SU-DHL-6 (cell line): ENCODE results near the gene UPK1B.
A peak's percentile ranks its signal among the peaks of the same experiment; 100 is the strongest.

Experiments
- H2AFZ ChIP-seq: fragments of 200-600 bp; sonication (generic); 2 replicates; pipeline ENCODE4 v1.6.1; 2014; ENCODE audit warnings: low read depth, mild to moderate bottlenecking, moderate library complexity, mixed read lengths, antibody characterized with exemption, low read length; ENCODE audit not compliant: severe bottlenecking
- H3F3A ChIP-seq: fragments of 200-600 bp; shearing (Covaris generic); 2 replicates; pipeline ENCODE4 v1.6.0; 2016; ENCODE audit warnings: antibody characterized with exemption, mild to moderate bottlenecking; ENCODE audit not compliant: insufficient read depth
- H3K27ac ChIP-seq: fragments of 200-600 bp; sonication (generic); 2 replicates; pipeline ENCODE4 v1.5.1; 2016; ENCODE audit warnings: low read depth, mild to moderate bottlenecking, low read length, moderate library complexity, mixed read lengths
- H3K27me3 ChIP-seq: fragments of 200-600 bp; sonication (generic), shearing (Covaris generic); 2 replicates; pipeline ENCODE4 v1.6.0; 2014; ENCODE audit warnings: mild to moderate bottlenecking, low read length
- H3K36me3 ChIP-seq: fragments of 200-600 bp; sonication (generic); 2 replicates; pipeline ENCODE4 v1.6.1; 2014; ENCODE audit warnings: mild to moderate bottlenecking, low read length, mixed read lengths
- H3K4me2 ChIP-seq: fragments of 300-600, 200-600 bp; shearing (Covaris generic), sonication (generic); 2 replicates; pipeline ENCODE4 v1.6.0; 2014; ENCODE audit warnings: low read length, low read depth, mild to moderate bottlenecking; ENCODE audit not compliant: poor library complexity, severe bottlenecking
- H3K4me3 ChIP-seq: fragments of 200-600 bp; sonication (generic); 2 replicates; pipeline ENCODE4 v1.5.1; 2014; ENCODE audit warnings: antibody characterized with exemption, low read length, mild to moderate bottlenecking, mixed read lengths; ENCODE audit not compliant: insufficient read depth, poor library complexity, severe bottlenecking
- H3K79me2 ChIP-seq: fragments of 200-600 bp; sonication (generic); 2 replicates; pipeline ENCODE4 v1.6.1; 2014; ENCODE audit warnings: mild to moderate bottlenecking, low read length, moderate library complexity; ENCODE audit not compliant: insufficient read depth
- H3K9ac ChIP-seq: fragments of 200-600 bp; sonication (generic); 2 replicates; pipeline ENCODE4 v1.7.0; 2014; ENCODE audit warnings: mild to moderate bottlenecking, low read length
- H3K9me2 ChIP-seq: fragments of 200-600 bp; sonication (generic); replicated peaks from 2 replicates; pipeline ENCODE4 v1.6.1; 2014; ENCODE audit warnings: low read length; ENCODE audit not compliant: insufficient read depth
- H3K9me3 ChIP-seq: fragments of 200-600 bp; sonication (generic); 2 replicates; pipeline ENCODE4 v1.6.1; 2014; ENCODE audit warnings: low read length, mixed read lengths; ENCODE audit not compliant: insufficient read depth
- H4K20me1 ChIP-seq: fragments of 200-600 bp; sonication (generic); 2 replicates; pipeline ENCODE4 v1.6.1; 2014; ENCODE audit warnings: low read depth, mild to moderate bottlenecking, antibody characterized with exemption, low read length, moderate library complexity, mixed read lengths
- EZH2phosphoT487 ChIP-seq: fragments of 200-600 bp; sonication (generic), shearing (Covaris generic); conservative IDR thresholded peaks from 2 replicates; pipeline ENCODE4 v1.6.1; 2018; ENCODE audit warnings: mild to moderate bottlenecking, antibody characterized with exemption, low read length, moderate library complexity, mixed read lengths
- TF ChIP-seq, protein P1 (sequence below): fragments of 200-600 bp; sonication (generic); IDR thresholded peaks from one replicate; pipeline ENCODE4 v1.5.1; 2017; ENCODE audit warnings: antibody characterized with exemption, mild to moderate bottlenecking, low read length, moderate library complexity; ENCODE audit not compliant: insufficient read depth, poor library complexity, severe bottlenecking

Gene UPK1B

DNA sequence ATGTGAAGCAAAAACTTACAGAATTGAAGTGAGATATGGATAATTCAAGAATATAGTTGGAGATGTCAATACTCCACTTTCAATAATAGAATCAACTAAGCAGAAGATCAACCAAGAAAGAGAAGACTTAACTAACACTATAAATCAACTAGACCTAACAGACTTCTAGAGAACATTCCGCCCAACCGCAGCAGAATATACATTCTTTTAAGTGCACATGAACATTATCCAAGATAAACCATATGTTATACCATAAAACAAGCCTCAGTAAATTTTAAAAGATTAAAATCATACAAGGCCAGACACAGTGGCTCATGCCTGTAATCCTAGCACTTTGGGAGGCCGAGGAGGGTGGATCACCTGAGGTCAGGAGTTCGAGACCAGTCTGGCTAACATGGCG, 32.9 kb upstream of the UPK1B start:
- H3K9ac ChIP-seq = no peak overlapping the region
- no peaks in the 10 kb centered on the region for H3K27me3 ChIP-seq
- no peaks in the 10 kb centered on the region for H3K36me3 ChIP-seq
- H3K79me2 ChIP-seq = no peaks in the 10 kb centered on the region
- no peak overlapping the region for H3K4me3 ChIP-seq
- no peaks in the 10 kb centered on the region for H3K9me2 ChIP-seq
- TF ChIP-seq, protein P1, sequence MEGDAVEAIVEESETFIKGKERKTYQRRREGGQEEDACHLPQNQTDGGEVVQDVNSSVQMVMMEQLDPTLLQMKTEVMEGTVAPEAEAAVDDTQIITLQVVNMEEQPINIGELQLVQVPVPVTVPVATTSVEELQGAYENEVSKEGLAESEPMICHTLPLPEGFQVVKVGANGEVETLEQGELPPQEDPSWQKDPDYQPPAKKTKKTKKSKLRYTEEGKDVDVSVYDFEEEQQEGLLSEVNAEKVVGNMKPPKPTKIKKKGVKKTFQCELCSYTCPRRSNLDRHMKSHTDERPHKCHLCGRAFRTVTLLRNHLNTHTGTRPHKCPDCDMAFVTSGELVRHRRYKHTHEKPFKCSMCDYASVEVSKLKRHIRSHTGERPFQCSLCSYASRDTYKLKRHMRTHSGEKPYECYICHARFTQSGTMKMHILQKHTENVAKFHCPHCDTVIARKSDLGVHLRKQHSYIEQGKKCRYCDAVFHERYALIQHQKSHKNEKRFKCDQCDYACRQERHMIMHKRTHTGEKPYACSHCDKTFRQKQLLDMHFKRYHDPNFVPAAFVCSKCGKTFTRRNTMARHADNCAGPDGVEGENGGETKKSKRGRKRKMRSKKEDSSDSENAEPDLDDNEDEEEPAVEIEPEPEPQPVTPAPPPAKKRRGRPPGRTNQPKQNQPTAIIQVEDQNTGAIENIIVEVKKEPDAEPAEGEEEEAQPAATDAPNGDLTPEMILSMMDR = no peak
- no peak for TF ChIP-seq EZH2phosphoT487
- no peaks in the 10 kb centered on the region for H4K20me1 ChIP-seq
- H3K9me3 ChIP-seq = no peaks in the 10 kb centered on the region
- no peak overlapping the region for H2AFZ ChIP-seq
- no peak overlapping the region for H3K4me2 ChIP-seq
- no peak overlapping the region for H3K27ac ChIP-seq
- H3F3A ChIP-seq = no peaks in the 10 kb centered on the region

DNA sequence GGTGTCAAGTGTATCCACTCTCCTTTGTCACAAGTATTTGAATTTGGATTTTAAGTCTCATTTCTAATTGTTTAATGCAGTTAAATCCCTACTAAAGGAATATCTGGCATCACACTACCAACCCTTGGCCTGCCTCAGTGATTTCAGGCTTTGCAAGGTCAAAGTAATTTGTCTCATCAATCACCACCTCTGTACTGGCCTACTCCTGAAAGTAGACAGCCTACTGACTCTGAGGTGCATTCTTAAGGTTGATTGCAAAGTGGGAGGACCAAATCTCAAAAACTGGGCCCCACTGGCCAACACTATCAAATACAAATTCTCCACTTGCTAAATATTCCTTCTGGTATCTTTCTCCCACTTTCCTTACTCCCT, 28.3 kb upstream of the UPK1B start:
- Histone ChIP-seq H3K36me3 (no peaks in the 10 kb centered on the region), H4K20me1 (no peaks in the 10 kb centered on the region), H3F3A (no peaks in the 10 kb centered on the region), H3K9me2 (no peaks in the 10 kb centered on the region), H3K27me3 (no peaks in the 10 kb centered on the region), H3K4me2 (no peak overlapping the region), H2AFZ (no peak overlapping the region), H3K4me3 (no peak overlapping the region), H3K79me2 (no peaks in the 10 kb centered on the region), H3K9ac (no peak overlapping the region), H3K27ac (no peak overlapping the region), H3K9me3 (no peaks in the 10 kb centered on the region)
- no peak for TF ChIP-seq EZH2phosphoT487
- TF ChIP-seq, protein P1 = no peak

DNA sequence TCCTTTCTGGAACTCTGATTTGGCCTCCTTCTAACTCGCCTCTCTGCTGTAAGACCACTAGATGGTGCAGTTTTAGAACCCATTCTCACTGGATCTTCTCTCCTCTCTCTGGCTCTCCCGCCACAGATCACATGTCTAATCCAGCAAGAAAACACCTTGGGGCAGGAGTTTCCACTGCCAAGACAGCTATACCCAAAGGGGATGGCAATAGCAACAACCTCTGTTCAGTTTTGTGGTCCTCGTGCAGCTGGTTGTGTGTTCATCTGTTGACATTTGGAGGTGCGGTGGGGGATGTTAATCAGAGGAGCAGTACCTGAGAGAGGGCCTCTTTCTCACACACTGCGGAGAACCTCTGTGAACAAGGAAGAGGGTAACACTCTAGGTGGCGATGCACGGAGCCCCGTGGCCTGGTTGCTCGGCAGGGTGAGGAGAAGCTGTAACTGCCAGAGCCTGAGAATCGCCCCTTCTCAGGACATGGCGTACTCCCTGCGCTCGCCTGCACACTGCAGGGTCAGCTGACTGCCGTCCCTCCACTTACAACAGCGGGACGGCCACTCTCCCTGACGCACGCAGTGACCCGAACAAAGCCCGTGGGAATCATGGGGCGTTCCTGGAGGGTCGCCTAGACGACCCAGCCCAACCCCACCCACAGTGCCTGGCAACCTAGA, 27.8 kb upstream of the UPK1B start, which contains the start of gene TEX55:
Gene TEX55 (plus strand): TSS at position 666 of the 668 bp plus-strand sequence. CDS start 25 bp downstream, outside the sequence.
- Histone ChIP-seq H3K79me2 (no peaks in the 10 kb centered on the region), H3F3A (no peaks in the 10 kb centered on the region), H3K9ac (no peak within 1 kb of the TSS), H3K27me3 (no peaks in the 10 kb centered on the region), H3K36me3 (no peaks in the 10 kb centered on the region), H3K9me2 (no peaks in the 10 kb centered on the region), H4K20me1 (no peaks in the 10 kb centered on the region), H3K9me3 (no peaks in the 10 kb centered on the region), H3K4me3 (no peak within 1 kb of the TSS), H2AFZ (no peak within 1 kb of the TSS), H3K4me2 (no peak within 1 kb of the TSS), H3K27ac (no peak within 1 kb of the TSS)
- TF ChIP-seq, protein P1 = peak; percentile 44
- no peak for TF ChIP-seq EZH2phosphoT487
